Heart left ventricle (tissue), 16 donors: Measurements from ENCODE around the gene TRHDE. TPM values are rescaled to one million over a fixed set of nuclear protein-coding genes. Genes with fewer than 3 reads are reported as not detected.

Experiments used
- ATAC-seq, 4 donors: fragments of 200-7000 bp; cut with Tn5 transposase; one replicate each; pipeline ENCODE4 v1.9.1; 2020 to 2022; ENCODE audit warnings: moderate library complexity in 4 of 4, mild to moderate bottlenecking in 3 of 4, moderate number of reproducible peaks in 1 of 4
- DNase-seq, 5 donors: peaks; one replicate each; pipeline ENCODE4 v3.0.0-alpha.2; 2020
- H3K27ac ChIP-seq, 12 donors: fragments of 200-600 bp; sonication (generic) in 4 of 12; one replicate each; pipeline versions ENCODE4 v1.5.0 to v1.8.0; 2016 to 2022; ENCODE audit warnings: mild to moderate bottlenecking in 2 of 12
- H3K27me3 ChIP-seq, 9 donors: fragments of 200-600 bp; sonication (generic) in 2 of 9; one replicate each; pipeline versions ENCODE4 v1.5.1 to v1.8.0; 2016 to 2022; ENCODE audit warnings: mild to moderate bottlenecking in 3 of 9
- H3K36me3 ChIP-seq, 9 donors: fragments of 200-600 bp; sonication (generic) in 2 of 9; one replicate each; pipeline versions ENCODE4 v1.5.0 to v1.8.0; 2018 to 2022; ENCODE audit warnings: mild to moderate bottlenecking in 2 of 9
- H3K4me1 ChIP-seq, 12 donors: fragments of 200-600 bp; sonication (generic) in 4 of 12; one replicate each; pipeline versions ENCODE4 v1.5.0 to v1.8.0; 2016 to 2022; ENCODE audit warnings: mild to moderate bottlenecking in 3 of 12
- H3K4me3 ChIP-seq, 12 donors: fragments of 200-600 bp; sonication (generic) in 4 of 12; one replicate each; pipeline versions ENCODE4 v1.5.0 to v1.8.0; 2017 to 2022; ENCODE audit warnings: mild to moderate bottlenecking in 9 of 12, moderate library complexity in 4 of 12
- H3K9me3 ChIP-seq, 12 donors: fragments of 200-600 bp; sonication (generic) in 4 of 12; one replicate each; pipeline versions ENCODE4 v1.5.0 to v1.8.0; 2016 to 2022; ENCODE audit warnings: mild to moderate bottlenecking in 1 of 12
- CTCF ChIP-seq, 12 donors: fragments of 200-600 bp; sonication (generic) in 4 of 12; IDR thresholded peaks; one replicate each; pipeline versions ENCODE4 v1.5.0 to v1.8.0; 2018 to 2022; ENCODE audit warnings: antibody characterized with exemption in 12 of 12, mild to moderate bottlenecking in 5 of 12
- POLR2A ChIP-seq, 2 donors: fragments of 450-650 bp; IDR thresholded peaks; one replicate each; pipeline ENCODE4 v1.6.1; 2017; ENCODE audit warnings: antibody characterized with exemption in 2 of 2, mild to moderate bottlenecking in 2 of 2, moderate library complexity in 2 of 2
- WGBS, 4 donors: extraction: QIAGEN DNeasy Blood & Tissue Kit in 2 of 4; methylation state at CpG; one replicate each; pipeline versions ENCODE4 v1.1.5 to v1.1.7; 2013 to 2018; 5-methylcytosine and 5-hydroxymethylcytosine counted together
- intact Hi-C, 10 donors: fragments of 100-400 bp; cut with DNase I; formaldehyde crosslinking; loops; one replicate each; pipeline versions ENCODE4 v1.11.1 to v1.14.2; 2022
- polyA plus RNA-seq, 2 donors: library from polyadenylated mRNA; stranded (reverse); fragments of 200-250 nt; gene quantifications; one replicate each; pipeline ENCODE4 v1.2.3, GENCODE V29; 2013
- total RNA-seq, 9 donors: library from RNA; depleted of rRNA in 2 of 9; stranded (reverse); fragments of >200 nt in 2 of 9; fragmentation: NEBNext Ultra II Directional in 3 of 9; extraction: Animal tissue kit (Norgen Biotek cat#: 25700) in 3 of 9; gene quantifications; one replicate each; pipeline versions ENCODE4 v1.1.0 to v1.2.4, GENCODE V29; 2016 to 2023
- donor health status: ischemic (EF 13 %, LVEDD 7.1; RV severe dilation, severe dysfunction).
- donor health status: healthy with polysubstance abuse.
- donor health status: DM: no; HTN: yes; CAD: no.
- donor health status: DM: no; HTN: no; CAD: no.
- donor health status: ischemic (EF 25% LVEDD 6.9; RV normal size, moderate dysfunction).
- donor health status: ischemic (EF 25% LVEDD 5.7; RV mildly dilated, moderate dysfunction).
- donor health status: healthy.
- donor health status: DM: yes; HTN: yes; CAD: no.
- donor health status: ischemic (EF 35%, LVEDD 5.7; RV mildly dilated, moderate dysfunction).
- donor health status: nonischemic (EF 11% LVEDD 7.7; RV severe dilation, severe dysfunction).
- donor health status: DM: yes; HTN: yes; CAD: no.
- donor health status: PGD.
- donor health status: ischemic (EF 29% LVEDD 5.4; RV normal size, mild dysfunction).
- donor health status: nonischemic (EF 23%, LVEDD 6.1; RV moderate dilation, normal function).

TRHDE gene
- total and polyA plus RNA-seq, 11 donors = 0.01 to 3.1 (median 0.28) TPM; not detected in 1

DNA sequence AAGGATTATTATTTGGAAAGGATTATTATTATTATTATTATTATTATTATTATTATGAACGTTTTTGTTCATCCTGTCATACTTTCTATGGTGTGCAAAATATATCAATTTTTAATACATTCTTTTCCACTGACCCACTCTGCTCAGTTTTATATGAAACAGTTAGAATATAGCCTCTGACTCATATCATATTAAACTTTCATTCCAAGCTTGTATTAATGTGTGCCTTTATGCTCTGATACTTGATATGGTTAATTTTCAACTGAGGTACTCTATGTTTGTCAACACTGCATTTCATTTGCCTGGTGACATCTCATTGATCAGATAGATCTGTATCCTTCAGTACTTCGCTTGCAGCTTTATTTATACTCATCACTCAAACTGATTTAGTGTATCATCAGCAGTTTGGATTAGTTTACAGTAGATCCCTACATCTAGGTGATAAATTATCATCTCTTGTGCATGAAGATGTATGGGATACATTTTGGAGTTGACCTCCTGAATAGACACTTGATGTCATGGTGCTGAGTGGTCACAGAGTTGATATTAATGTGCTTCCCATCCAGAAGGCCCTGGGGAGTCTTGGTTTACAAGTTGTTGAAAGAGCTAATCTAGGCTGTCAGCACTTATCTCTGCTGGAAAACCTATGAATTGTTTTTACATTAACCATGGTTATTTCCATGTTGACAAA, 271.8 kb downstream of the TRHDE start:
- no peak overlapping the region for H3K4me3 ChIP-seq
- TF ChIP-seq CTCF (IDR thresholded peaks at IDR 0.05) = no peak
- TF ChIP-seq POLR2A (IDR thresholded peaks at IDR 0.05) = no peak
- H3K9me3 ChIP-seq = no peaks in the 10 kb centered on the region
- no peaks in the 10 kb centered on the region for H3K4me1 ChIP-seq
- no peaks in the 10 kb centered on the region for H3K27me3 ChIP-seq
- H3K36me3 ChIP-seq = no peaks in the 10 kb centered on the region
- no peak overlapping the region for H3K27ac ChIP-seq
- WGBS, 4 donors = 38 to 54% (median 48%) methylated on average over 2 of the region's 2 CpGs
- no peak for ATAC-seq
- DNase-seq = no peak
- intact Hi-C loops = no loop called here

DNA sequence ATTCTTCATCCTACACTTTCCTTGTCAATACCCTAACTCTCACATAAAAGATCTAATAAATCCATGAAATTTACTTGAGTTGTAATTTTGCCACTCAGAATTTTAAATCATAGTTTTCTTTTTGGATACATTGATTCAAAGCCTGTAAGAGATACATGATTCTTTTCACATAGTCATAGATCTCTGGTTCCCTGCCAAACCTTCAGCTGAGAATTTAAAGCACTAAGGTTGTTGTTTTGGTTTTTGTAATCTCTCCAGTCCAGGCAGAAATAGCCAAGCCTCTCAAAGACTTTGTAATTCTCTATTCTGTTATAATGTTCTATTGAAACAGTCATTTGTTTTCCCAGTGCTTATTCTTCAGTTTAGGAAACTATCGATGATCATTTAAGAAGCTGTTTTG, 273.9 kb downstream of the TRHDE start:
- Histone ChIP-seq H3K4me1 (no peaks in the 10 kb centered on the region), H3K9me3 (no peaks in the 10 kb centered on the region), H3K36me3 (no peaks in the 10 kb centered on the region), H3K27me3 (no peaks in the 10 kb centered on the region), H3K4me3 (no peak overlapping the region), H3K27ac (no peak overlapping the region)
- WGBS, 4 donors = 89 to 94% (median 92%) methylated on average over 1 of the region's 1 CpG
- no peak for ATAC-seq
- no peak for TF ChIP-seq POLR2A (IDR thresholded peaks at IDR 0.05)
- TF ChIP-seq CTCF (IDR thresholded peaks at IDR 0.05) = no peak
- DNase-seq = no peak
- intact Hi-C loops = no loop called here

- H3K9me3 ChIP-seq = no peaks in the 10 kb centered on the region
- intact Hi-C loops = no loop called here
- no peak for TF ChIP-seq POLR2A (IDR thresholded peaks at IDR 0.05)
- no peak for TF ChIP-seq CTCF (IDR thresholded peaks at IDR 0.05)
- no peak overlapping the region for H3K27ac ChIP-seq
- H3K4me1 ChIP-seq = no peaks in the 10 kb centered on the region
- no peak for ATAC-seq
- H3K36me3 ChIP-seq = no peaks in the 10 kb centered on the region
- DNase-seq = no peak
- no peaks in the 10 kb centered on the region for H3K27me3 ChIP-seq
- no peak overlapping the region for H3K4me3 ChIP-seq
These were observed 275.4 kb downstream of the TRHDE start for GRCh38 chr12:72547573-72547972.

- WGBS, 4 donors = 85 to 97% (median 95%) methylated on average over 1 of the region's 1 CpG
- no peak for ATAC-seq
- Histone ChIP-seq H3K36me3 (no peaks in the 10 kb centered on the region), H3K27ac (no peak overlapping the region), H3K9me3 (no peaks in the 10 kb centered on the region), H3K27me3 (no peaks in the 10 kb centered on the region), H3K4me3 (no peak overlapping the region), H3K4me1 (no peaks in the 10 kb centered on the region)
- intact Hi-C loops = no loop called here
- TF ChIP-seq POLR2A (IDR thresholded peaks at IDR 0.05) (no peak), CTCF (IDR thresholded peaks at IDR 0.05) (no peak)
- DNase-seq = no peak
These were observed 277.0 kb downstream of the TRHDE start for GRCh38 chr12:72549184-72549583.
